ENCODE results near the gene MED27.

MED27 gene

DNA sequence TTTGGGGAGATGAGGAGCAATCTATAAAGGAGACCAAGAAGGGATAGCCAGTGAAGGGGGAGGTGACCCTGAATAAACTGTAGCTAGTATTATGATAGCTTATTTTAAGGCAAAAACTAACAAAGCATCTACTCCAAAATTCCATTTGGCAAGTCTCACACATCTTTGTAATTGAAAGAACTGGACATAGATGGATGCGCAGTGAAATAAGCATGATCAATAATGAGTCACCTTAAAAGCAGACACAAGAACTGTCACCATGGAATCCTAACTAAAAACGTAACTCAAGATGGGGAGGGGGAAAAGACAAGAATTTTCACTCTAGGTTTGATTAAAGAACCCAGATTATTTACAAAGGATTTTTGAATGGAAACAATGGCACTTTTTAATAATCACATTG is 164.5 kb downstream of the MED27 start:
- no peak for DNase-seq

DNA sequence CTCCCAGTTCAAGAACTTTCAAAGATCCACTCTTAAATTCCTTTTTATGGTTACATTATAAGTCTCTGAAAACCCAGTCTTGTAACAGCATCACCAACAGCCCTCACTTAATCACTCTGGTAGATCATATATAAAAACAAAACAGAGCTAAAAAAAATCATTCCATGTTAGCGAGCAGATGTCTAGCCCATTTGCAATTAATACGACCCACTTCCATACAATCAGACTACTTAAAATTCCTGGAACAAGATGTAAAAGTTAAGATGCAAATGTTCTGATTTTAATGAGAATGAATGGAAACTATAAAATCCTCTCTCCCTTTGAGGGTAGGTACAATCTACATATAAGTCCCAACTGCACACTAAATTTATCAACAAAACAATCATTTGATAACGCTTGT is 167.0 kb downstream of the MED27 start:
- no peak for DNase-seq

DNA sequence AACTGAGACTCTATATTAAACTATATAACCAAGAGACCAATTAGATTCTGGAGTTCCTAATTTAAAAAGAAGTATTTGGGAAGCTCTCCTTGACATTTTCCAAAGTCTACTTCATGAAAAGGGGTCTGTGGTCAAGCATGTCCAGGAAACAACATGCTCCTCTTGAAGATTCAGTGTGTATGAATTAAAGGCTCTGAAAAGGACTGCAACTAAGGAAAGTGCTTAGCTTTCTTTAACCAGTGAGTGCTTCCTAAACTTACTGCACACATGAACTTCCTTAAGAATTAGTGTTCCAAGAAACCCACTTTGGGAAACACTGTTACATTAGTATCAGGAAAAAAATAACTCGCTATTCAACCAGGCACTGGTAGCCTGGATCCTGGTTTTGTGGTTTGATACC is 167.6 kb downstream of the MED27 start:
- no peak for DNase-seq

DNA sequence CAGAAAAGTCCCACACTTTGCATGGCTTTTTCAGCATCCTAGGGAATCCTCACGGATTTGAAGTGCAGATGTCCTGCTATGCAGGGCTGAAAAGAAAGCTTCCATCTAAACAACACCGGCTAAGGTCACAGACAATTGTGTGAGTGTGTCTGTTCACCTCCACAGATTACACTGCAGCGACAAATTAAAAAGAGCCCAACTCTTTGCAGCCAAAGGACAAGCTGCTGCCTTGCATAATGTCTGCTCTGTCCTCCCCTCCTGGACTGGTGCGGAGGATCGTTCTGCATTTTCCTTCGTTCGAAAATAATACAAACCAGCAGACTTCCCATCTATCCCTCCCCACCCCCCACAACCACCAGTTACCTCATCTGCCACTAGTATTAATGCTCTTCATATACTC is 169.1 kb downstream of the MED27 start:
- no peak for DNase-seq

DNA sequence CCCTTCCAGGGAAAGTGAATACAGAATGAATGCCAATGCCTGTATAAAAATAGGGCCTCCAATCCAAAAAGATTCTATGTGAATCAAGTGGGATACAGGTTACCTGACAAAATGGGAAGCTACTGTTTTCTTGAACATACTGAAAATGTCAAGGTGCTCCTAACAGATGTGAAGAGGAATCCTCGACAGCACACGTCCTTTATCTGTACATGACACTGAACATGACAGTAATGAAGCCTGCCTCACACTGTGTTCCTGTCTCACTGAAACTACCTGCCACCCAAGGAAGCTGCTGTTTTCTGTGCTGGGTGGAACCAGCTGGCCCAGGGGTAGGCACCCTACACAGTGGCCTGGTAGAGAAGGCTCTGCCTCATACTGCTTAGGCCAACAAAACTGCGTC is 174.5 kb downstream of the MED27 start:
- DNase-seq, result no peak

DNA sequence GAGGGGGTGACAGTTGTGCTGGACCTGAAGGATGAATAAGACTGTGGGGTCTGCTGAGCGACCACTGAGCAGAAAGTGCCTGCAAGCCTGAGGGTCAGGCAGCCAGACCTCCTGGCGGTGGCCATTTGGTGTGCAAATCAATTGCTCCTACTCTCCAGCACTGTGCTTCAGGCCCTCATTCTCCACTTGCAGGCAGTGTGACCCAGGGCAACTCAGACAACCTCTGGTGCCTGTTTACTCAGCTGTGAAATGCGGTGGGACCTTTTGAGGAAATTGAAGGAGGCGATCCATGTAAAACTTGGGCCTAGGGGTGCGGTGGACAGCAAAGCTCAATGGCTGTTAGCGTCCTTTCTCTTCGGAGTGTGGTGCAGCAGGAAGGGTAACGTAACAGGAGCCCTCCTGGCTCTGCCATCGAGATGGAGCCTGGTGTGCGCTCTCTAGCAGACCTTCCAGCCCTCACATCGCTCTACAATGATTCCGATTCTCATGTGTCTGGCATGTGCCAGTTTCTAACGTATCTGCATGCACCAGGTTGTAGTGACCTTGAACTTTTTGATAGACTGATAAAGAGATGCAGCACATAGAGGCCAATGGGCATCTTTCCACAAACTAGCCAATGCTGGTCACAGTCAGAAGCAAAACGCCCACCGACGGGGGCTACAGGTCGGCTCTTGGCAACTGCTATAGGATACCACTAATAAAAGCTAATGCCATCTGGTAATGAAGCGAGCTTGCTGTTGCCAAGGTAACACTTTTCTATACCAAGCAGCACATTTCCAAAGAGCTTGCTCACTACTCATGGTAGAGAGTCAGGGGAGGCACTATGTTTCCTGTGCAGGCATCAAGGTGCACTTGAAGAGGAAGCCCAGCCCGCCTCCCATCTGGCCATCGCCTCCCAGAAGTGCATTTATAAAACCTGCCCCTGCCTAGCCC is 180.1 kb downstream of the MED27 start:
- peak; percentile 71 for DNase-seq

DNA sequence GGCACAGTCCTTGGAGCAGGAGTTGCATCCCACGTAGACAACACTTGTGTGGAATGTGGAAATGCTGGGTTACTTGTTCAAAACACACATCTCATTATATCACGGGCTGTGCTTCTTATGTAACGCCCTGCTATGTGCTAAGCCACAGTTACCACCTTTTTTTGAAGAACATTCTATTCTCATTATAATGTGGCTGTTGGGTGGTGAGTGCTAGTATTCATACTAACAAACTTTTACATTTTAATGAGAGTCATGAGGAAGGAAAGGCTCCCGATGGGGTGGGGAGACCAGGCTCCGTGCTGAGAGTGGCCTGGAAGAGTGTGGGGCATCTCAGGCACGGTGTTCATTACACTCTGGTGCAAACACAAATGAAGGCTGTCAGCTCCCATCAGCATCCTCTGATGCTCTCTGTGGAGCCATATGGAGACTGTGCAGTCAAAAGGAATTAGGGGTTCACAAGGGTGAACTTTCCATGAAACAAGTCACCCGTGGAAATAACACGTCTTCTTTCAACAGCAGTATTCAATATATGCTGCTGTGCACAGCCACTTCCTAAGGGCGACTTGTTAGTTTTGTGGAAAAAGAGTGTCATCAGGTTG is 186.7 kb downstream of the MED27 start:
- peak; percentile 96 for DNase-seq

DNA sequence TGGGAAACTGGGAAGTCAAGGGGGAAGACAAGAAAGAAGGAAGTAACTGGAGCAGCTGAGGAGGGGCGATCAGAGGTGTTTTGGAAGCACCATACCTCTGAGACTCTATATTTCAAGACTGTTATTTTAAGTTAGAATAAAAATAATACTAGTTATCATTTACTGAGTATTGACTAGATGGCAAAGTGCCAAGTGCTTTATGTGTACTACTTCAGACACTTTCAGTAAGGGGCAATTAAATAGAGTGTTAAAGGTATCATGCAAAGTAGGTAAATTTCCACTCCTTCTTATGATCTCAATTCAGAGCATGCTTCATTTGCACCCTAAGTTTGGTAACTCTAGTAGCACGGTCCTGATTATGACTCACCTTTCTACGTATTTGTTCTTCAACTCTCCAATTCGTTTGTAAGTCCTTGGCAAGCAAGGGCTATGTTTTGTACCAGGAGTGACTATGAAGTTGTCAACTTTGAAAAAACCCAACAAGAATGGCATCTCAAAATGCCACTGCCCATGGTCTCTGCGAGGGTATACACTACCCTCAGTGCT is 187.4 kb downstream of the MED27 start:
- no peak for DNase-seq

DNA sequence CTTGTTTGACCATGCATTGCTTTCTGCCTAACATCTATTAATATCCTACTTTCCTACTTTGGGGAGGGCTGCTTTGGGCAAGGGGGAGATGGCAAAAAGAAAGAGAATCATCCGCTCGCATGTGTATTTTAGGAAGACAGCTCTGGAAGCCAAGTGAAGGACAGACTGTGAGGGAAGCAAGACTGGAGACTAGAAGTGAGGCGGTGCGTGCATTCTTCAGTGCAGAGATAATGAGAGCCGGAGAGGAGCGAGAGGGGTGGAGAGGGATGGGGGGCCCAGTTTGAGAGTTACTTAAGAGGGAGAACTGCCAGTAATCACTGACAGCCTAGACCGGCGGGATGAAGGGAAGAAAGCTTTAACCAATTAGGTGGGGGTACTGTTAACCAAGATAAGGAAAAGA is 188.1 kb downstream of the MED27 start:
- peak; percentile 59 for DNase-seq

DNA sequence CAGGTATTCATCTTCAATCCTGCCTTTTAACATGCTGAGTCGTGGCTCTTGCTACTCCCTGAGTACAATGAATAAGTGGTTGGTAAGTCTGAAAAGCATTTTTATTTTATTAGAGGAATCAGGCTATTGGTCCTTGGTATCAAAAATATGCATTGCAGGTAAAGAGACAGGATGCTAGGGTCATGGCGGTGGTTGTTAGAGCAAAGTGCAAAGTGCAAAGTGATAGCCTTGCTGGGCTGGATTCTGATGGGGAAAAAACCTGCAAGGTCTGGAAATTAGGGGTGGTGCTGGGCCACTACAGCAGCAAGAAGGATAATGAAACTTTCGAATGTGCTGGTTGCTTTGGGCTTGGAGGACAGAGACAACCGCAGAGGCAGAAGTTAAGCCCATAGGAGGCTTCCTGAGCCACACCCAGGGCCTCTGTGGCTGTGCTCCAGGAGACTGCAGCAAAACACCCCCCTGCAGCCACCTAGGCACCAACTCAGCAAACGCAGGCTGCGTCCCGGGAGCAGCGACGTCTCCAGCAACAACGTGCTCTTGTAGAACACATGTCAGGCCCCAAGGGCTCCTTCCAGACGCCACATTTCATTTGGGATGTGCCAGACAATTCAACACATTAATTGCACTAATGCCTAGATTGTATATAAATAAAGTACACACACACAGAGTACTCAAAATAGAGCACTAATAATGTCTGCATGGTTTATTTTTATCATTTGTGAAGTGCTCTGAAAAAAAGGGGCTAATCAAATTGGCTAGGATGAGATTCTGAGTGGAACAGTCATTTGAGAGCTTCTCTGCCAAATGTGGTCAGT is 190.0 kb downstream of the MED27 start:
- DNase-seq, result no peak

DNA sequence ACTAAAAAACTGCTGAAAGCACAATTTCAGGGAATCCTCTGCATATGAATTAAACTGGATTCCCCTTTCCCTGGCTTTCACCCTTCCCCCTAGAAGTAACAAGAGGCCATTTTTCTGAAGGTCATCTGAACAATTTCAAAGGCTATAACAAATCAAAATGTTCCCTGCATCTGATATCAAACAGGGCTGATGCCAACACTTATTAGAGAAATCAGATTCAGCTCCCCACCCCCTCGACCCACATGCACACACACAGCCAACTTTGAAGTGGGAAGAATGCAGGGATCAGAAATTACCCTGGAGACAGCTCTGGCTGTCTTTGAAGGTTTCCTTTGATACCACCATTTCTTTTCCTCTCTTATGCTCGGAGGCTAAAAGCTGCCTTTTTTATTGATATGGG is 190.7 kb downstream of the MED27 start:
- no peak for DNase-seq

DNA sequence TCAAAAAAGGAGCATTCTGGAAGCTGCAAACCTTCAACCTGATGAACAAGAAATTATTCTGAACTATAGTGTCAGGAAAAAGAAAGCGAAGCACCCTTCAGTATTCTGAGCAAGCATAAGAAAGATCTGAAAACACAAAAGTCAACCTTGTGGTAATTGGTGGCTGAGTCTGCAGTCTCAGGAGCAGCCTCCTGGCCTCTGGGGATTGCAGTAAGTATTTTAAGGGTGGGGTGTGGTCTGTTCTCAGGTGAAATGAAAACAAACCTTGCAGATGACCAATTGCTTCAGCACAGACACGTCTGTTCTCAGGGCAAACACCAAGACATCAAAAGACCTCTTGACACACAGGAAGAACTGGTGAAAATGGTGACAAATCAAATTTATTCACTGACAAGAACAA is 192.0 kb downstream of the MED27 start:
- no peak for DNase-seq

DNA sequence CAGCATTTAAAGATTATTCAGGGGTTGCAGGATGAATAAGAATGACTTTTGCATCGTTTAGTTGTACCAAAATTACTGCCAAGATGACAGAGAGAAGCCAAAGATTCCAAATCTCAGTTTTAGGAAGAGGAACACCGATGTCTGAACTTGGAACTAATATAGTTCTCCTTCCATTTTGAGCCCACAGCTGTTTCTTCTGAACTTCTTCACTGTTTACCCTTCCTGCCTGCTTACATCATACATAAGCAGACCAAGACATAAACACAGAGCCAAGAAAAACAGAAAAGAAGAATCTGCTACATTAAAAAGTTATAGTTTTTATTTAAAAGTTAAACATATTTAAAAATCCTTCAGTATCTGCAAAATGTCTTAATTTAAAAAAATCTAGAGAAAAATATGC is 192.8 kb downstream of the MED27 start:
- peak; percentile 48 for DNase-seq

DNA sequence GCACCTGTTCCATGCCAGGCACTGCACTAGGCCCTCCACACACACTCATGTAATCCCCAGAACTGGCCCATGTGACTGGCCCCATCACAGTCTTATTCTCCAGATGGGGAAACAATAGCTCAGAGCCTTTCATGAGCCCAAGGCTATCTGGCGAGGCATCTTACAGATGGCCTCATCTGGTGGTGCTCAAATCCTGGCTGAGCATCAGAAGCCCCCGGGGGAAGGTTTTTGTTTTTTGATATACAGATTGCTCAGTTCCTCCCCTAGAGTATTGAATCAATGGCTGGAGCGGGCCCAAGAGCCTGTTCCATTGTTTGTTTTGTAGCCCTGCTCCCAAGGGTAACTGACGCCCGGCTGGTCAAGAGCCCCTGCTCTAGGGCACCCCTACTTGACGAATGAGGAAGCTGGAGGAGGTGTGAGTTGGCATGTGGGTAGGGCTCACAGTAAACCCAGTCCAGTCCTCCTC is 194.5 kb downstream of the MED27 start:
- DNase-seq, result peak; percentile 37

DNA sequence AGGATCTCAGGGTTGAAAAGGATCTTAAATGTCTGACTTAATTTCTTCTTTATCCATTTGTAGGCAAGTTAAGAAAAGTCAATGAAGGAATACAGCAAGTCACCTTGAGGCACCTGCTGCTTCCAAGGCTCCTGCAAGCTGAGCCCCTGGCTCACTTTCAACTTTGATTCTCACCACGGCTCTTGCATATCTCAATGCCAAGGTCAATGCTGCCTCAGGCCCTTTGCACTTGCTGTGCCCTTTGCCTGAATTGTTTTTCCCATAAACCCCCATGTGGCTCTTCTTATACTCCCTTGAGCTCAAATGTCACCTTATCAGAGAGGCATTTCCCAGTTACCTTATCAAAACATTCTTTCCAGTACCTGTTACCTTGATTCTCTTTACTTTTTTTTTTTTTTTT is 195.4 kb downstream of the MED27 start:
- no peak for DNase-seq

DNA sequence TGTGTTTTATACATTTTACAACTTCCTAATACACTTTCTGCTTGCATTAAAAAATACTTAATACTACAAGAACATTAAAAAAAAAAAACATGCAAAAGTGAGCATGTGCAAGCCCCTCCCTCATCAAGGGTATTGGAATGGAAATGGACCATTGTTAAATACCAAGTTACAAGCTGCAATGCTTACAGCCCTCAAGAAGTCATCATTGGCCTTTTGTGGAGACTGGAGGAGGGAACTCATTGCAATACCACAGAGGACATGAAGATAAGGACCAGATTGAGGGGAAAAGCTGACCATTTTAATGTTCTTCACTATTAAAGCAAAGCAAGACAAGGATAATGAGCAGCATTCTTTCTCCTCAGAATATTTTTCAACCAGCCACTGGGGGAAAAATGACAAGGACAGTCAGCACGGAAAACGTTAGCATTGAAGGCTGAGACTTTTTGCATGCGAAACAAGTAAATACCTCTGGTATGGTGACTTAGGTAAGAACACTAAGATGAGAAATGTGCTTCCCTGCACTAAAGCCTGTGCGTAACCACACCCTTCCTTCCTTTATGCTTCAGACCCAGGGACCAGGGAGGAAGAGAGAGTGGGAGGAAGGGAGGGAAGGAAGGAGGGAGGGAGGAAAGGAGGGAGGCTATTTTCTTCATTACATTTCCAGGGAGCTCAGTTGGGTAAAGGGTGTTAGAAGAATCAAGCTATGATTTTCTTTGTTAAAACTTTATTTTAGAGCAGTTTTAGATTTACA is 198.7 kb downstream of the MED27 start:
- DNase-seq, result no peak

DNA sequence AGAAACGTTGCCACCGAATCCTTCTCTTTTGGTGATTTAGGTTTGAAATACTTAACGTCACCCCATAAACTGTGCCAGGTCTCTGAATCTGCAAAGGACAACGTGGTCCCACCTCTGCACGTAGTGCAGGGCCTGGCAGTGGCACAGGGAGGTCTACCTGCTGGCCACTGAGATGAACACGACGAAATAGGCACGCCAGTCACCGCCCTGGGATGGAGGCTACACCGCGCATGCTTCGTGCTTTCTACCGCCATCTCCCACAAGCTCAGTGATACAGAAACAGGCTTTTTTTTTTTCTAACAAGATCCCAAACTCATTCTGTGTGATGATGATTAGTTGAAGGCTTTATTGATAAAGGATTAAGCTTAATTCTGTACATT is 199.8 kb downstream of the MED27 start:
- no peak for DNase-seq

DNA sequence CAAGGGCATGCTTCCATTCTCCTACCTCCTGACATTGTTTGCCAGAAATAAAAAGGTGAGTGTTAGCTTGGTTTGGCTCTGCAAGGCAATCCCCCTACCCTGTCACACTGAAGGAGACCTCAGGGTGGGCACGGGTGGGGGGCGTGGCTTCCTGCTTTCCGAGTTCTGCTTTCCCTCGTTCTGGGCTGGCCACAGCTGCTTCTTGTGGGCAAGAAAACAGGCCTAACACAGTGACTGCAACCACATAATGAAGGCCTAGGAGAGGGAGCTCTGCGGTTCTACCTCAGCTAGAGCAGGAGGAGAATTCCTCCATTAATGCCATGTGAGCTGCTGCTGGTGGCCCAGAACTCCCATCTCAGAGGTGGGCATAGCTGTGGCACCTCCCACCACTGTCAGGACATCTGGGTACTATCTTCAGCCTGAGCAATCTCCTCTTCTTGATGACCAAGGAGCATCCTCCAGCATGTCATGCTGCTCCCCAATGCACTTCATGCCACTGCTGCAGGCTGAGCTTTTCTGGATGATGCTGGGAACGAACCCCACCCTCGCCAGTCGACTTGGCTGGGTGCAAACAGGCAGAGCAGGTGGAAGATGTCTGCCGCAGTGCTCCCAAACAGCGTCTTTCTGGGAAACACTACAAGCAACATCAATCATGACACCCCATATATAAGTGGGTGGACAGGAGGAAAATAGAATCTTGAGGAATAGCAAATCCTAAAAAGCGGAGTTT is 200.3 kb downstream of the MED27 start:
- DNase-seq, result no peak

DNA sequence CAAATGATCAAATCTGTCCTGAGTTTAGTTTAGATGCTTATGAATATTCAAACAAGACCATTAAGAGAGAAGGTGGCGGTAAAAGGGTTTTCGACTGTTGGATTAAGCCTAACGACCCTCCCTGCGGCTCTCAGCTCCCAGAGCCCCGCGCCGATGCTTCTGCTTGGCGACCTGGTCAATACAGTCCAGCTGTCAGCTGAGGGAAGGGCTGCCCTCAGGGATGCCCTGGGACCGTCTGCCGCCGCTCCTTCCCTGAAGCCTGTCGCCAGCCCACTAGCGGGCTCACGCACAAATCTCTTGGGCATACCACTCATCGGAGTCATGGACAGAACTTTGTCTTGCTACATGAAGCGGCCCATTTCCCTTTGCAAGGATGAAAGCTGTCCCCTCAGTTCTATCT is 203.2 kb downstream of the MED27 start:
- peak; percentile 24 for DNase-seq

DNA sequence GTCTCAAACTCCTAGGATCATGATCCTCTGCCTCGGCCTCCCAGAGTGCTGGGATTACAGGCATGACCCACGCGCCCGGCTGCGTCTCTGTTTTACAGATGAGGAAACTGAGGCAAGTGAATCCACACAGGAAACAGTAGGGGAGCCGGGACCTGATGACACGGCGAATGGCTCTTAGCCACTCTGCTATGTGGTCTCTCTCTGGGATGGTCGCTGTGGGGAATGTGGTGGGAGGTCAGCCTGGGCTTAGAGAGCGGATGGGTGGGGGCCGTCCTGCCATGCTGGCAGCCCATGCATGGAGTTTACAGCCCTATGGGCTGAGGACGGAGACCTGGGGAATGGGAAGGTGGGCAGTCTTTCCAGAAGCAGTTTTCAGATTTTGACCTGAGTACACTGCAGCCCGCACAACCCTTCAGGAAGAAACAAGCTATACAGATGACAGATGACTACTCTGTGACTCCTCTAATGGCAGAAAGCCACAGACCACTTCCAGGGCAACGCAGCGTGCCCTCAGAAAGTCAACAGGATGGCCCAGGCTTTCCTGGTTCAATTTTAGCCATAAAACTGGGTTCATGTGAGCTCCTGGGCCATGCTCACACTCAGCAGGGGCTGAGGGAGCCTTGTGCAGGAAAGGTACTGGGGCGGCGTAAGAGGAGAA is 203.7 kb downstream of the MED27 start:
- DNase-seq, result no peak
